Renal cortex interstitium (tissue), 11 donors: ENCODE measurements around the gene CERS4. TPM values are rescaled to one million over a fixed set of nuclear protein-coding genes. Genes with fewer than 3 reads are reported as not detected.

Experiments
- DNase-seq, 11 donors: peaks; one replicate each; pipeline ENCODE4 v3.0.0-alpha.2; 2013; ENCODE audit warnings: low read depth in 9 of 11, low spot score in 4 of 11; ENCODE audit errors: extremely low read depth in 1 of 11
- polyA plus RNA-seq, 3 donors: library from polyadenylated mRNA; unstranded; fragments of 120-200 nt; gene quantifications; one replicate each; pipeline ENCODE4 v1.2.1, GENCODE V29; 2013; ENCODE audit not compliant: insufficient read length in 3 of 3

The CERS4 gene
- polyA plus RNA-seq, 3 donors, result 31.8 to 55.9 (median 43.8) TPM

DNA sequence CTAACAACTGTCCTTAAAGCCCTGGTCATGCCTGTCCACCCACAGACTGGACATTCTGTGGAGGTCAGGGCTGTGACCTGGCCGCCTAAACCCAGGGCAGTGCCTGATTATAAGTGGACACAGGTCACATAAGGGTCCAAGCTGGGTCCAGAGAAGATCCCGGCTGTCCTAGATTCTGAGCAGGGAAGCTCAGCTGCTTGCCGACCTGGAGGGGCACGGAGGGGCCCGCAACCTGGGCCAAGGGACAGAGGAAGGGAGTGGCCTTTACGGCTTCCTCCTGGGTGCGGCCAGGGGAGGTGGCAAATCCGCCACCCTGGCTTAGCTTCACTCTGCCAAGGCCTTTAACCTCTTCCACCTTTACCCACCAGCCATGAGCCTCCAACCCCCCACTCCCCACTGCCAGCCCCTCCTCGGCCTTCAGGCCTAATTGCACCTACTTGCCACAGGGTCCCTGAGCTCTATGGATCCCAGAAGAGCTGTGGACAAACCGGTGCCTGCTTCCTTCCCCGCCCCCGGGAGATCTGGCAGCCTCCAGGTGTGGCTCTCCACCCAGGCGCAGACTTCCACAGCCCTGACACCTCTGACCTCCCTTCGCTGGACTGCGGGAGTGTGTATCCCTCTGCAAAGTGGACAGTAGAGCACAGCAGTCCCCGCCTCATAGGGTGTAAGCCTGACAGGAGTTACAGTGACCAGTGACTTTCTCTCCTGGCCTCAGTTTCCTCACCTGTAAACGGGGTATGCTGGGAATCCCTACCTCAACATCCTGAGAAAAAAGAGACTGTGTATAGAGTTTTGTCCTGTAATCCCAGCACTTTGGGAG is 97.3 kb downstream of the CERS4 start:
- DNase-seq, result no peak

GRCh38 chr19:8307400-8307964 is 98.3 kb downstream of the CERS4 start:
- no peak for DNase-seq

- DNase-seq, result peak; percentile 72 to 94 (median 86)
These were observed 99.0 kb downstream of the CERS4 start, which contains the start of gene CD320 for GRCh38 chr19:8307965-8308866. TSS of gene CD320 (minus strand) at chr19:8308358. CDS start at chr19:8308290, 68 bp downstream.

- DNase-seq, result no peak
These were observed 99.7 kb downstream of the CERS4 start for GRCh38 chr19:8308891-8309291.

GRCh38 chr19:8310342-8311055 is 101.3 kb downstream of the CERS4 start:
- DNase-seq, result no peak

DNA sequence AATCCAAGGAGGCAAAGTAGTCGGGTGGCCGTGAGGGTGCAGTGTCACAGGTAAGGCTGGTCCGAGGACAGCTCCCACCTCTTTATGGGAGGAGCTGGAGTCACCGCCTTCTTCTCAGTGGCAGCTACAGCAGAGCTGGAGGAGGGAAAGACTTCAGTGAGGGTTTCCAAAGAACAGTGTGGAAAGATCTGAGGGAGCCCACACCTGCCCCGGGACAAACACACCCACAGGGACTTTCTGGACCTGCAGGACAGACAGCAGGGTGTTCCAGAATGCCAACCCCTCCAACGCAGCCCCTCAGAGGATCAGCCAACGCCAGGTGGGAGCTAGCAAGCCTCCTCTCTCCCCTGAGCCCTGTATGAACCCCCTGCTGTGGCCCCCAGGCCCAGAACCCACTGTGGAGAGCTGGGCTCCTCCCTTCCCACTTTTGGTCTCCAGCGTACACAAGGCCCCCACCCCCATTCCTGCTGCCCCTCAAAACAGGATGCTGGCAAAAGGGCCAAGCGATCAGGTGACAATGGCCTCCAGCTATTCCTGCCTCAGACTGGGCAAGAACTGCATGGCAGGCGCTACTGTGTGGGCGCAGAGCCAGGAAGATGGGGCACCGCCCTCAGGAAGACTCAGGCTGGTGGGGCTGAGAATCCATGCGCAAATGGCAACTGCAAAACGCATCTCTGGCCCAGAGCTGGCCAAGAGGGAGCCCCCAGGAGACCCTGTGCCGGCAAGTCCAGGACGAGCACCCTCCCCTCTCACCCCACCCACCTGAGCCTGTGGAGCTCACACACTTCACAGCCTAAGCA is 102.5 kb downstream of the CERS4 start:
- no peak for DNase-seq

Other genes with a start within 250 kb of the CERS4 start
- gene ELAVL1, start 203.7 kb upstream of the CERS4 start, polyA plus RNA-seq, result 10 to 100 TPM; 79.8 to 92.2 (median 92.0) TPM
- gene CCL25, start 156.6 kb upstream of the CERS4 start, polyA plus RNA-seq, result under 1 TPM; 0.26 to 0.64 (median 0.42) TPM
- gene FBN3, start 59.8 kb upstream of the CERS4 start, polyA plus RNA-seq, result 10 to 100 TPM; 34.7 to 60.5 (median 44.1) TPM
- gene CD320, start 99.0 kb downstream of the CERS4 start, polyA plus RNA-seq, result 10 to 100 TPM; 23.8 to 44.1 (median 39.7) TPM
- 10 to 100 TPM; 38.0 to 55.0 (median 52.7) TPM for gene NDUFA7, start 112.0 kb downstream of the CERS4 start, polyA plus RNA-seq
- gene RPS28, start 112.1 kb downstream of the CERS4 start, polyA plus RNA-seq, result 100 to 1,000 TPM; 328 to 611 (median 520) TPM
- 10 to 100 TPM in 2 of 3 donors, 1 to 10 TPM in 1; 5.9 to 15.5 (median 14.2) TPM for gene KANK3, start 133.9 kb downstream of the CERS4 start, polyA plus RNA-seq
- 1 to 10 TPM; 2.6 to 3.9 (median 3.1) TPM for gene ANGPTL4, start 154.8 kb downstream of the CERS4 start, polyA plus RNA-seq
- 100 to 1,000 TPM; 122 to 168 (median 165) TPM for gene RAB11B, start 181.0 kb downstream of the CERS4 start, polyA plus RNA-seq
- gene MARCHF2, start 203.9 kb downstream of the CERS4 start, polyA plus RNA-seq, result 10 to 100 TPM; 12.7 to 16.5 (median 16.0) TPM
- 100 to 1,000 TPM; 352 to 459 (median 415) TPM for gene HNRNPM, start 235.6 kb downstream of the CERS4 start, polyA plus RNA-seq